HG02852 (cell line): ENCODE results near the gene GTPBP3.

ENCODE experiments used
- ATAC-seq: cut with Tn5 transposase; IDR thresholded peaks from one replicate; pipeline ENCODE4 v1.9.1; 2021; ENCODE audit warnings: mild to moderate bottlenecking, moderate library complexity; ENCODE audit not compliant: unreplicated experiment

GTPBP3 gene

DNA sequence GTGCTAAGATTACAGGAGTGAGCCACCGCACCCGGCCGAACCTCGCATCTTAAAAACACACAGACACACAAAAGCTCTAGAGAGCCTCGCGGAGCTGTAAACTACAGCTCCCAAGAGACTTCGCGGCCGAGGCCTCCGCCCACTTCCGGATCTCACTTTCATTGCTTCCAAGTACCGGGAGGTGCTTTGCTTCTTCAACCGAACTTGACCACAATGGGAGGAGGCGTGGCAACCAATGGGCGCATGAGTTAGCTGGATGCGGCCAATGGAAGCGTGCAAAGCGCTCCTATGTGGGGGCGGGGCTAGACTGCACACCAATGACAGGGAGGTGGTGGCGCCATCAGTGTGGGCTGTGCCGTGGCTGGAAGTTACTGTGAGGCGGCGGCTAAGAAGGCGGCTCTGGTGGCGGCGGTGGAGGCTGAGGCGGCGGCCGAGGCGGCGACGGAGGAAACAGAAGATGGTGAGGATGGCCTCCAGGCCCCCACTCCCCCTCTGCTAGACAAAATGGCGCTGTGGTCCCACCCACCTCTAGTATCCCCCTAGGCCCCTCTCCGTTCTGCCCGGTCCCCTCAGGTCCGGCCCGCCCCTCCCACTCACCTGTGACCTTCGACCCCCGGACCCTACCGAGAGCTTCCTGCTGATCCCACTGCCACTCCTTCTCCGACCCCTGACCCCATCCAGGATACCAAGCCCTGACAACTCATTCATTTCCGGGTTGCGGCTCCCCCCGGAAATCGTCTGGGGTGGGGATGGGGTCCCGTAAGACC is 28.0 kb upstream of the GTPBP3 start, which contains the start of gene DDA1:
DDA1 (plus strand) TSS at position 366 of the 767 bp plus-strand sequence; CDS start at position 458, 92 bp downstream.
- ATAC-seq = peak; percentile 61

DNA sequence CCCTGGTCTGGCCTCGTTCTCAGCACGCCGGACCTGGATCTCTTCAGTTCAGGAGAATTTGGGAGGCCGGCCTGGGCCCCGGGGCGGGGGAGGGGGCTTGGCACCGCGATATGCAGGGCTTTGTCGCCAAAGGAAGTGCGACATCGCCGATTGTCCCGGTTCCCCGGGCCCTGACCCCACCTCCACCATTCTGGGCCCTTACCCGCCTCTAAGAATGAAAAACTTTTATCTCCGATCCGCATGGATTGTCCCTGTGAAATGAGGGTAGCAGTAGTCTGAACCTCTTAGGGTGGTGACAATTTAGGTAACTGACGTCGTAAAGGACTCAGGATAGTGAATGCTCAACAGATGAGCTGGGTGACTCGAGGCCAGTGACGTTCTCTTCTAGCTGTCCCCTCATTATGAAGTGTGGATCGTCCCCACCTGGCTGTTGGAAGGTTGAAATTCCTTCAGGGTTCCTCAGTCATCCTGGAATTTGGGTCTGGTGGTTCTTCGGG is 27.3 kb upstream of the GTPBP3 start:
- ATAC-seq = no peak

DNA sequence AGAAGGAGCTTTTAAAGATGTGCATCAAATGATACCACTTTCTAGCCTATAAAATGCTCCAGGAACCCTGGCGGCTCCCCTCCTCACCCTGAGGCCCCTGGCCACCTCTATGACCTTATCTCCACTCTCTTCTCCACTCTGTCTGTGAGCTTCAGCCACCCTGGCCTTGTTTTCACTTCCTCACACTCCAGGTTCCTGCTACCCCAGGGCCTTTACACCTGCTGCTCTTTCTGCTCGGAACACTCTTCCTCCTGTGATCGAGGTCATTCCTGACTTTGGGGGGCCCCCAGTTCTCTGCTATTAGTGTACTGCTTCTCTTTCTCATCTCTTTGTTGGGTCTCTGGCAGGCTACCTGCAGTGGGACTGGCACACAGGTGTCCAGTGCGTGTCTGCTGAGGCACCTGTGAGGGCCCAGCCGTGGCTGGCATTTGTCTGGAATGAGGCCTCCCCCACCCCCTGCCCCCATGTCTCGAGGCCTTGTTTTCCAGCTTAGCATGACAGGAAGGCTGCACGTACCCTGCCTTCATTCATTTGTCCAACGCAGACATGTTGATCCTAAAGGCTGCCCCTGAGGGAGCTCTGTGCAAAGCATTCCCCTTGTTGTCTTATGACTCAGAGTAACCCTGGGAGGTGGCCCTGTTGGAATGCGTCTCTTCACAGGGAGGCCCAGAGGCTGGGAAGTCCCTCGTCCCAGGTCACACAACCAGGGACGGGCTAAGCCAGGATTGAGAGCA is 25.7 kb upstream of the GTPBP3 start:
- ATAC-seq = no peak

DNA sequence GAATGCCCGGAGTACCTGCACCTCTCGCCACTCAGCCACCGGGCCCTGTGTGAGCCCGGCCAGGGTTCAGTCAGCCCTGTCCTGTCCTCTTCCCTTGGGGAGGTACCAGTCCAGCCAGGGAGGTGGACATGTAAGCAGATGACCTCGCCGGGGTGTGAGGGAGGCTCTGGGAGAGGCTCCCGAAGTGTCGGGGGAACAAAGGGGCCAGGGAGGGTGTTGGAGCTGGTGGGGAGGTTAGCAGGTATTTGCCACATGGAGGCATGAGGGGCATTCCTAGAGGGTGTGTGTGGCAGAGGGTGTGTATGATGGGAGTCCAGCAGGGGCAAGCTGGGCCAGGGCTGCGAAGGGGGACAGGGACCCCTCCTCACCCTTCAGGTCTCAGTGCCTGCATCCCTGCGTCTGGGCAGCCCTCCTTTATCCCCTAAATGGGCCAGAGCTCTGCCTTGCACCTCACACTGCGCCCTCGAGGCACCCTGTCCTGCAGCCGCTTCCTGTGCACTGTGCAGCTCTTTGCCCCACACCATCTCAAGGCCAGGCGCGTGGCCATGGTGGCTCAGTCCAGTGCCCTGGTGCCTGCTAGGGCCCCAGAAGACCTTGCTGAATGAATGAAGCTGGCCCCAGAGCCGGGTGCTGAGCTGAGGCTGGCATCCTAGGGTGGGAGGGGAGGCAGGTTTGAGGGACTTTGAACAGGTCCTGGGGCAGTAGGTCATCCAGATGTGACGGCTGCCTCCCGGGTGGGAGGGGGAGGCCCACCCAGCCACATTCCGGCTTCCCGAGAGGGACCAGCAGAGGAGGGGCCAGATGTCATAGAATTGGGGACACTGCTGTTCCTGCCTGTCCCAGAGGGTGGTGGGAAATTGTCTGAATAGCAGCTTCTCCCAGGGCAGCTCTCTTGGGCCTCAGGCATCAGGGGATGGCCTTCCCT is 24.9 kb upstream of the GTPBP3 start:
- no peak for ATAC-seq

DNA sequence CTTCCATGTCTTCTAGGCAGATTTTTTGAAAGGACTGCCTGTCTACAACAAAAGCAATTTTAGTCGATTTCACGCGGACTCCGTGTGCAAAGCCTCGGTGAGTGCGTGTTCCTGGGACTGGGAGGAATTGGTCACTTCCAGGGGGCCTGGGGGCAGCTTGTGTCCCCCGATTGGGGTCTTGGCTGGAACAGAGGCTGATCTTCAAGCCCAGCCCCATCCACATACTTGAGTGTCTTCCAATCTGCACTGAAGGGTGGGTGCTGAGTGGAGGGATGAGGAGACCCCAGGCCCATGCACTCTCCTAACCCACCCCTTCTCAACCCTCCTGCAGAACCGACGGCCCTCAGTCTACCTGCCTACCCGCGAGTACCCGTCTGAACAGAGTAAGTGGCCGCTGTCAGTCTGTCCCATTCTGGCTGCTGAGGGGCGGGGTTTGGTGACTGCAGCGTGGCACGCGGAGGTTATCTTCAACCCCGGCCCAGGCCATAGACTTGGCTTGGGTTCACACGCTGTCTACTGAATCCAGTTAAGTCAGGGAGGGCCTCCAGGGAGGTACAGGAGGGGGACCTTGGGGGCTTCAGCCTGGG is 23.3 kb upstream of the GTPBP3 start:
- no peak for ATAC-seq

DNA sequence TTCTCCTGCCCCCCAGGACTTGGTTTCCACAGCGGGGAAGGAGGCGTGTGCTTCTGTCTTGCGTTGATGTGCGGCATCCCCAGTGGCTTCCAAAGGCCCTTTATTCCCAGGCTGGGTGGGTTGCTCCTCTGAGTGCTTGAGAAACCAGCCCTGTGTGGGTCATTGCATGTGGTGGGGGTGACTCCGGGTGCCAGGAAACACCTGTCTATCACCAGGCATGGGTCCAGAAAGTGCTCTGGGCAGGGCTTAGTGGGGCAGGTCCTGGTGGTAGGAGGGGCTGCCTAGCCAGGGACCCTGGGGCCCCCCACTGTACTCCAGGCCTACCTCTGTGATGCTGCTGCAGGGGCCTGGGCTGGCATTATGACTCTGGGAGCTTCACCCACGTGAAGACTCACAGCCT is 18.4 kb upstream of the GTPBP3 start:
- no peak for ATAC-seq

DNA sequence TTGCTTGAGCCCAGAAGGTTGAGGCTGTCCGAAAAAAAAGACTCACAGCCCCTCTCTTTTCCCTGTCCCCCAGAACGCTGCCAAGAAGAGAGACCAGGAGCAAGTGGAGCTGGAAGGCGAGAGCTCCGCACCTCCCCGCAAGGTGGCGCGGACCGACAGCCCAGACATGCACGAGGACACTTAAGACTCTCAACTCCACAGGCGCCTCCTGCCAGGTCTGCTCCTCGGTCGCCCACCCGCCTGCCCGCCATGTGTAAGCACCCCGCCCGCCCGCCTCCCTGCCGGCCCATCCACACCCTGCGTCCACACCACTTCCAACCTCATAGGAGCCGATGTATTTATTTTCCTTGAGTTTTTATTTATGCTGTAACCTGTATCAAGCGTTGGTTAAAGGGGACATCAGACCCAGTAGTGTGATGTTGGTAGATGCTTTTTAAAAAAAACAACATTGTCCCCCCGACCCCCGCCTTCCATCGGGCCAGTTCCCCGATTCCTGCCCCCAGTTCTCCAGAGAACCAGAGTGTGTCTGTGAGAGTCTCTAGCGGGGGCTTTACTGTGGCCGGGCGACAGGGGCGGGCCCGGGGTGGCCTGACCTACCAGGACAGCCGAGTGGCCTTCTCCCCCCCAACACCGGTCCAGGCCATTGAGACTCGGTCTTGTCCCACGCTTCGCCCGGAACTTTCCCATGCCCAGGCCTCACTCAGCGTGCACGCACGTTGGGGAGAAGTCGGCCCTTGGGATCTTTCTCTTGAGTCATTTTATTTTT is 17.7 kb upstream of the GTPBP3 start:
- ATAC-seq = no peak

DNA sequence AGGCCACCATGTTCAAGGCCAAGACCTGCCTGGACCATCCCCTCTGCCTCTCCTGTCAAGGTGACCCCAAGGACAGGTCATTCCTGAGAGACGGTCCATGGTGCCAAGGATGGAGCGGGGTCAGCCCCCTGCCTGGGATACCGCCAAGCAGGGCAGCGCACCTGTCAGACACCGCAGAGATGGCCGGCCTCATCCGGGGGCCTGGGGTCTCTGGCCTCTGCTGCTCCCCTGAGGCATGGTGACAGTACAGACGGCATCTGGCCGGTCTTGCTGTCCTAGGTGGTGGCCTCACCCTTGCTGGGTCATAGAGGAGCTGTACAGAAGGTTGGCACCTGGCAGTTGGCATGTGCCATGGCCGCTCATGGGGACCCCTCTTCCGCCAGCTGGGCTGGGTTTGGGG is 16.9 kb upstream of the GTPBP3 start:
- no peak for ATAC-seq

DNA sequence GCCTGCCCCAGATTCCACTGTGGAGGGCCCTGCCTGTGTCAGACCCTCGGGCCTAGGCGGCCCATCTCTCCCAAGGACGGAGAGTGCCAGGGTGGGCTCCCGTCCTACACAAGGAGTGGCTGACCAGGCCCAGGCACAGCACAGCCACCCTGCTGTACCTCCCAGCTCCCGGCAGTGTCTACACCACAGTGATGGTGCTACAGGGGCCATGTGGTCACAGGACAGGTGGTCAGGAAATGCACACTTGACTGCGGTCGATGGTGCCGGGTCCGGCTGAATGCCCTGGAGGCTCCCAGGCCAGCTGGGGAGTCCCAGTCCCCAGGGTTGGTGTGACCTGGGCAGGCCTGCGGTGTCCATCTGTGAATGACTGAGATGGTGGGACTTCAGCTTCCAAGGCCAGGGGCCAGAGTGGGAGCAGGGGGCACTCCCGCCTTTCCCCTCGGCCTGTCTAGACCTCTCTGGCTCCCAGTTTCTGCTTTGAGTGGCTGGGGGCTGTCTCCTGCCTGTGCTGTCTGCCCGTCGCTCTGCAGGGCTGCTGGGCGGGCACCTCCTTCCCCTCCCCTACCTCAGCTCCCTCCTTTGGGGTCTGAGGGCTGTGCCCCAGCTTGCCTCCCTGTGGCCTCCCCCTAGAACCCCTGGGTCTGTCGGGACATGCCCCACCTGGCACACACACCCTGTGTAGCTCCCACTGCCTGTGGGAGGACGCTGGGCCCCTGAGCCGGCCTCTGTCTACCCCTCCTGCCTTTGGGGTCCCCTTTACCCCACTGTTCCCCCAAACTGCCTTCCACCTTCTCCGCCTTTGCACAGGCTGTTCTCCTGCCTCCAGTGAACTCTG is 15.5 kb upstream of the GTPBP3 start:
- no peak for ATAC-seq

DNA sequence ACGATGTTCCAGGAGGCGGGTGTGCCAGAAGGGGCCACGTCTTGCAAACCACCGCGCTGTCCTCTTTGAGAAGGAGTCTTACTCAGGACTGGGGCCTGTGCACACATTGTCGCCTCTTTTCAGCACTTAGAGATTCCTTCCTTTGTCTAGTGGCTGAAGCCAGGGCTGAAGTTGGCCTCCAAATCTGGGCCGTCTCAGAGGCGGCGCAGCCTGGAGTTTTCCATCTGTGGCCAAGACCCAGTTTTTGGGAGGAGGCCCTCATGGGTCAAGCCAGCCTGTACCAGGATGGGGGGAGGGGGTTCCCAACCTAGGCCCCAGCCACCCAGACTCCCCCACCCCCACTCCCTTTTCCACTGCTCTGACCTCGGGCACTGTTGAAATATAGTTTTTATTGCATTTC is 14.5 kb upstream of the GTPBP3 start:
- ATAC-seq = no peak

DNA sequence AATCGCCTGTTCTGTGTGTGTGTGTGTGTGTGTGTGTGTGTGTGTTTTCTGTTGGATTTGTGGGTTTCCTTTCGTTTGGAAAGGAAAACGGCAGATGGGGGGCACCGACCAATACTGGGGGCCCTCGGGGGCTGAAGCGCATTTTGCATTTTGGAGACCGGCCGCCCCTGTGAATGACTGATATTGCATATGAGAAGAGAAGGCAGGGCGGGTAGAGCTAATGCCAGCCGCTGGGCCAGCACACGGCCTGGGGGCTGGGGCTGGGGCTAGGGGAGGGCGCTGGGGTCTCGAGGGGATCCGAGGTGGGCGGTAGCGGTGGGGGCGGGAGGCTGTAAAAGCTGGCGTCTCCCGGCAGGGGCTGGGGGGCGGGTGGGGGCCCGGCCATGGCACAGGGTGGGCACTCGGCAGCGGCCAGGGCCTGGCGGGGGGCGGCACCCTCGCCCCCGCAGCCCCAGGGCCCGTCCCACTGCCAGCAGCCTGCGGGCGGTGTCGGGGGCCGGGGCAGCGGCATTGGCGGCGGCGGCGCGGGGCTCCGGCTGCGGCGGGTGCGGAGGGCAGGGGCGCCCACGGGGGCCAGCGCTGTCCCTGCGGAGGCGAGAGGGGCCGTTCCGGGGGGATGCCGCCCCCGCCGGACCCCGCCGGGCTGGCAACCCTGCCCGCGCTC is 13.9 kb upstream of the GTPBP3 start:
- no peak for ATAC-seq

DNA sequence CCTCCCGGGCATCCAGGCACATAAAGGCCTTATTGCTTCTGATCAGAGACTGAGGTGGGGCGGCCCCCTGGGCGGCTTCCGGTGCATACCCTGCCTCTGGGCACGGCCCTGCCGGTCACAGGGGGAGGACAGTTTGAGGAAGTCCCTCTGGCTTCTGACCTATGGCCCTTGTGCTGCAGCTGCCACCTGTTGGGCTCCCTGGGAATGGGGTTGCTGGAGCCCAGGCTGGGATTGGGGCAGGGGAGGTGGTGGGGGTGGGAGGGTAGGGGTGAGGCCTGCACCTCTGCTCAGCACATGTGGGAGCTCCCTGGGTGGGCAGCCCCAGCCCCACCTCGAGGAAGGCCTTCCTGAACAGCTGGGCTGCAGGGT is 13.4 kb upstream of the GTPBP3 start:
- no peak for ATAC-seq

DNA sequence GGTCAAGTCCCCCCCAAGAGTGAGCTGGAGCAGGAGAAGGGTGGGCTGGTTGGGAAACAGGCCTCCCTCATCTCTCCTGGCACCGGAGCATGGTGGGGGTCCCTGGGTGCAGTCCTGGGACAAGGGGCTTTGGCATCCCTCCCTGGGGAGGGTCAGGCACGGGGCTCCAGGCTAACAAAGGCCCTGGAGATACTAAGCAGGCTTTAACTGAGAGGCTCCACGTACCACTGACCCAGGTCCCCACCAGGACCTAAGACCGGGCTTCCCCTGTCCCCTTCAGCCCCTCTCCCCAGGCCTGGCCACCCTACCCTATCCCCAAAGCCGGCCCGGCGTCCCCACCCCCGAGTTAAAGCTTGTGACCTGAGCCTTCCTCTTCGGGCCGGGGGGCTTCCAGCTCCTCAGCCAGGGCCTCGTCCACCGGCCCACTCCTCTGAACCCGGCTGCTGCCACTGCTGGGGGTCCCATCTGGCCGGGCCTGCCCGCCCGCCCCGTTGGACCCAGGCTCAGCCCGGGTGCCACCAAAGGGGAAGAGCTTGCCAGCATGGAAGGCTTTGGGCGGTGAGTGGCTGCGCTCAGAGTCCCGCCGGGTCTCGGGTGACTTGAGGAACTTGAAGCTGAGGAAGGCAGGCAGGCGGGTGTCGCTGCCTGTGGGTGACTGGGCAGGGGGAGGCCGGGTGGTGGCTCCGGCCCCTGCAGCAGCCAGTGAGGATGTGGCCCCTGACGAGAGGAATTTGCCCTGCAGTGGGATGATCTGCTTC is 12.8 kb upstream of the GTPBP3 start:
- ATAC-seq = no peak

DNA sequence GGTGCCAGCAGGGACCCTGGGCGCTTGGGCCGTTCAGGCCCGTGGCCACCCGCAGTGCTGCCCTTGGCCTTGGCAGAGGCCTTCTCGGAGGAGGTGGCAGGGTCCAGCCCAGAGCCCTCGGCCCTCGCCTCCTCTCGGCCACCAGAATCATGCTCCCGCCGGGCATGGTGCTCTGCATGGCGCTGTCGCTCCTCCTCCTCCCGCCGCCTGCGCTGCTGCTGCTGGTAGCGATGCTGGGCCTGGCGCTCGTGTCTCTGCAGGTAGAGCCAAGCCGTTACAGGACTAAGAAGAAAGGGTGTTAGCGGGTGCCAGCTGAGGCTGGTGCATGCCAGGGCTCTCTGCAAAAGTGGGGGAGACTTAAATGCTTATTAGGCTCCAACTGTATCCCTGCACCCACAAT is 12.2 kb upstream of the GTPBP3 start:
- no peak for ATAC-seq

DNA sequence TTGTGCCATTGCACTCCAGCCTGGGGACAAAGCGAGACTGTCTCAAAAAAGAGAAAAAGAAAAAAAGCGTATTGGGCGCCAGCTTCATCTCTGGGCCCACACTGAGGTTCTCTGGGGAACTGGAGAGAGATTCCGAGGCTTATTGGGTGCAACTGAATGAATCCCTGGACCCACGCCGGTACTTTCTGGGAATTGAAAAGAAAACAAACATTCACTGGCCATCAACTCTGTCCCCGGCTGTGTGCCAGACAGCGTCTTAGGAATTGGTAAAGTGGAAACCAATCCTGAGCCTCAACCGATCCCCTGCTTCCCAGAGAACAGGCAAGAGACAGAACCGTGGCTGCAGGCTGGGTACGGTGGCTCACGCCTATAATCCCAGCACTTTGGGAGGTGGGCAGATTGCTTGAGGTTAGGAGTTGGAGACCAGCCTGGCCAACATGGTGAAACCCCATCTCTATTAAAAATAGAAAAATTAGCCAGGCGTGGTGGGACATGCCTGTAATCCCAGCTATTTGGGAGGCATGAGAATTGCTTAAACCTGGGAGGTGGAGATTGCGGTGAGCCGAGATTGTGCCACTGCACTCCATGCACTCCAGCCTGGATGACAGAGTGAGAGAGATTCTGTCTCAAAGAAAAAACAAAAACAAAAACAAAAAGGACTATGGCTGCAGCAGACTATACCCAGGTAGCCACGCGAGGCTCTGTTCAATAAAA is 11.3 kb upstream of the GTPBP3 start:
- no peak for ATAC-seq

DNA sequence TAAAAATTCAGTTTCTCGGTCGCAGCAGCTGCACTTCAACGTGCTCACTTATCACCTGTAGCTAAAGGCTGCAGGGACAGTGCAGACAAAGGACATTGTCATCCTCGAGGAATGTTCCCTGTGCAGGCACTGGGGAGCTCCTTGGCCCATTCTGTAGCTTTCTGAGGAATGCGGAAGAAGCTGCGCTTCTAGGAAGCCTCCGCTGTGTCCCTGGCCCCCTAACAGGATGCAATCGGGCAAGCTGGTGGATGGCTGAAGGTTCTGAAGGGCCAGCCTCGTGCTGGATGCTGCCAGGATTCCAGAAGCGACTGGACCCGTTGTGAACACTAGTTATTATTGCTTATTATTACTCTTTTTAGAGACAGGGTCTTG is 10.8 kb upstream of the GTPBP3 start:
- no peak for ATAC-seq

DNA sequence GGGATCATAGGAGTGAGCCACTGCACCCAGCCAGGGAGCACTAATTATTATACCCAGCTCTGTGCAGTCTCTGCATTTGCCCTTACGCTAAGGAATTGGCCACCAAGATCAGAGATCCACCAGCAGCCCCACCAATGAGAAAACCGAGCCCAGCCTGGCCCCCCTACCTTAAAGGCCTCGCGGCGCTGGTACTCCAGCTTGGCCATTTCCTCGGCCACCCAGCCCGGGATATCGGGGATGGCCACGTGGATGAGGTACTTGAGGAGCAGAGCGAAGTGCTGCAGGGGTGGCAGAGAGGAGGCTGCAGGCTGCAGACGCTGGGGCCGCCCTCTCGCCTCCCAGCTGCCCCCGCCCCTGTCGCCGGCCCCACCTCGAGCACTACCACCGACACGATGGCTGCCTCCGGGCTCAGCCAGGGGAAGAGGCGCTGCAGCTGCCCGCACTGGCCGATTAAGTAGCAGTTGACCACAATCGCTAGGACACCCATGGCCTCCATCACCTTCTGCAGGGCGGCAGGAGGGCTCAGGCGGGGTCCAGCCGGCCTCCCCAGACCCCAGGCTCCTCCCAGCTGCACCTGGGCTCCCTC is 10.2 kb upstream of the GTPBP3 start:
- ATAC-seq = no peak
